GM19372 (cell line): ENCODE data around the gene CASZ1.

Experiments used
- ATAC-seq: cut with Tn5 transposase; IDR thresholded peaks from one replicate; pipeline ENCODE4 v1.9.1; 2021; ENCODE audit warnings: mild to moderate bottlenecking, low read depth, moderate library complexity; ENCODE audit not compliant: unreplicated experiment

CASZ1 gene

GRCh38 chr1:10617318-10617717 is 179.1 kb downstream of the CASZ1 start:
- ATAC-seq: no peak

- ATAC-seq: no peak
These were observed 179.8 kb downstream of the CASZ1 start for GRCh38 chr1:10616696-10617095.

- no peak for ATAC-seq
These were observed 180.3 kb downstream of the CASZ1 start for GRCh38 chr1:10615932-10616671.

GRCh38 chr1:10615332-10615731 is 181.1 kb downstream of the CASZ1 start:
- ATAC-seq: no peak

- no peak for ATAC-seq
These were observed 181.8 kb downstream of the CASZ1 start for GRCh38 chr1:10614377-10615225.

GRCh38 chr1:10613861-10614260 is 182.6 kb downstream of the CASZ1 start:
- ATAC-seq: no peak

GRCh38 chr1:10613340-10613739 is 183.1 kb downstream of the CASZ1 start:
- no peak for ATAC-seq

GRCh38 chr1:10612436-10613160 is 183.8 kb downstream of the CASZ1 start:
- ATAC-seq: no peak

- no peak for ATAC-seq
These were observed 185.4 kb downstream of the CASZ1 start for GRCh38 chr1:10610901-10611600.

GRCh38 chr1:10608690-10609089 is 187.8 kb downstream of the CASZ1 start:
- ATAC-seq: no peak

- ATAC-seq: no peak
These were observed 189.2 kb downstream of the CASZ1 start for GRCh38 chr1:10607228-10607627.

- no peak for ATAC-seq
These were observed 190.4 kb downstream of the CASZ1 start for GRCh38 chr1:10606064-10606463.

- ATAC-seq: no peak
These were observed 191.5 kb downstream of the CASZ1 start for GRCh38 chr1:10604966-10605365.

- no peak for ATAC-seq
These were observed 193.5 kb downstream of the CASZ1 start for GRCh38 chr1:10602936-10603335.

GRCh38 chr1:10601342-10602070 is 194.9 kb downstream of the CASZ1 start:
- ATAC-seq: no peak

GRCh38 chr1:10599194-10599861 is 197.1 kb downstream of the CASZ1 start:
- ATAC-seq: no peak

- ATAC-seq: no peak
These were observed 198.1 kb downstream of the CASZ1 start for GRCh38 chr1:10598389-10598702.

- ATAC-seq: no peak
These were observed 198.7 kb downstream of the CASZ1 start for GRCh38 chr1:10597492-10598388.

- ATAC-seq: no peak
These were observed 199.7 kb downstream of the CASZ1 start for GRCh38 chr1:10596780-10597179.
